Measurements from ENCODE around the gene ZNF414.

- peak; percentile 42 for TF ChIP-seq ATF3 (IDR thresholded peaks at IDR 0.05)
- TF ChIP-seq ATF3 (CRISPR knock-in tag; conservative IDR thresholded peaks at IDR 0.05): no peak
- TF ChIP-seq PRDM10 (IDR thresholded peaks at IDR 0.05; ENCODE audit: partially characterized antibody): no peak
- TF ChIP-seq MXI1 (IDR thresholded peaks at IDR 0.05; ENCODE audit: low read depth, low read length): no peak
- no peak for TF ChIP-seq SMARCE1 (IDR thresholded peaks at IDR 0.05)
- no peak for TF ChIP-seq SP1 (CRISPR knock-in tag; IDR thresholded peaks at IDR 0.05)
- TF ChIP-seq ZC3H4 (CRISPR knock-in tag; IDR thresholded peaks at IDR 0.05; ENCODE audit: borderline replicate concordance): no peak
- TF ChIP-seq ZNF512 (tag; IDR thresholded peaks at IDR 0.05): no peak
- no peak for TF ChIP-seq RBM15 (IDR thresholded peaks at IDR 0.05; ENCODE audit: insufficient read depth, low read length)
- no peak for TF ChIP-seq EP300 (IDR thresholded peaks at IDR 0.05; ENCODE audit: low read length)
- TF ChIP-seq BHLHE40 (IDR thresholded peaks at IDR 0.05; ENCODE audit: low read length): no peak
- no peak for TF ChIP-seq MAZ (CRISPR knock-in tag; conservative IDR thresholded peaks at IDR 0.05 in 1 of 2, IDR thresholded peaks at IDR 0.05 in 1 of 2)
- TF ChIP-seq ELF1 (tag; IDR thresholded peaks at IDR 0.05): no peak
- no peak for TF ChIP-seq USF1 (CRISPR knock-in tag; IDR thresholded peaks at IDR 0.05)
Measured at GRCh38 chr19:8539621-8540149, 25.7 kb upstream of the ZNF414 start.

Measured in K562 (cell line).